ENCODE data around the gene SNX18. TPM values are rescaled to one million over a fixed set of nuclear protein-coding genes. Genes with fewer than 3 reads are reported as not detected.

Gene SNX18
- total and polyA plus RNA-seq, 2 donors (not counting 1 experiment from before 2014, with no cell fraction given): 10.6 to 31.6 TPM

- CTCF ChIA-PET: no interaction called here
Observed at GRCh38 chr5:54553659-54554207, 36.2 kb downstream of the SNX18 start.

GRCh38 chr5:54556141-54556540, 38.6 kb downstream of the SNX18 start:
- no peaks in the 10 kb centered on the region for H3K9me3 ChIP-seq (ENCODE audit: control extremely low read depth in 1 of 3, control insufficient read depth in 2 of 3, insufficient read depth in 1 of 3, low read length in 2 of 3)
- CTCF ChIA-PET: interaction anchor here (0.7 kb wide), 1 partner anchor 93 kb away, joined by 3 read pairs; no protein-coding TSS in a partner anchor
- ATAC-seq (ENCODE audit: low read depth): no peak
- H4K20me1 ChIP-seq (ENCODE audit: control insufficient read depth, insufficient read depth, low read length, poor library complexity, severe bottlenecking): peaks cover 7% of the 10 kb centered on the region
- no peaks in the 10 kb centered on the region for H3K36me3 ChIP-seq (replicated peaks in 1 of 2; ENCODE audit: control extremely low read depth in 1 of 2, control insufficient read depth in 1 of 2, extremely low read depth in 1 of 2, insufficient read depth in 2 of 2, low read length in 1 of 2)
- H3K4me2 ChIP-seq (replicated peaks; ENCODE audit: low read depth, low read length, poor library complexity, severe bottlenecking): no peak overlapping the region
- H3K9ac ChIP-seq (ENCODE audit: low read length): no peak overlapping the region
- Mint-ChIP-seq H3K4me3 (no peak overlapping the region), H3K27ac (no peak overlapping the region), H3K9me3 (ENCODE audit: insufficient read depth) (peaks cover 3% of the 10 kb centered on the region), H3K4me1 (peaks cover 16% of the 10 kb centered on the region), H3K27me3 (no peaks in the 10 kb centered on the region)
- no peak for TF ChIP-seq EZH2 (IDR thresholded peaks at IDR 0.05; ENCODE audit: borderline replicate concordance, insufficient read depth, low read depth, low read length, poor library complexity, severe bottlenecking)
- no peak for TF ChIP-seq CTCF (IDR thresholded peaks at IDR 0.05)
- no peak overlapping the region for H3K4me3 ChIP-seq (ENCODE audit: control extremely low read depth in 1 of 5, extremely low read depth in 1 of 5, insufficient read depth in 1 of 5, low read depth in 2 of 5, low read length in 4 of 5)
- no peaks in the 10 kb centered on the region for H3K79me2 ChIP-seq (ENCODE audit: control insufficient read depth, insufficient read depth, low read length)
- no peaks in the 10 kb centered on the region for H3K27me3 ChIP-seq (replicated peaks in 1 of 4; ENCODE audit: control extremely low read depth in 1 of 4, control insufficient read depth in 3 of 4, insufficient read depth in 4 of 4, low read length in 3 of 4)
- H2AFZ ChIP-seq (ENCODE audit: insufficient read depth, low read depth, low read length, poor library complexity, severe bottlenecking): no peak overlapping the region
- H3K4me1 ChIP-seq (ENCODE audit: control insufficient read depth in 2 of 2, insufficient read depth in 2 of 2, low read length in 2 of 2): peaks cover 0 to 6% of the 10 kb centered on the region in 2 donors
- intact Hi-C loops (cut with micrococcal nuclease): no loop called here
- whole genome bisulfite sequencing (ENCODE audit: insufficient coverage): 79% methylated on average over 3 of the region's 3 CpGs
- POLR2A ChIA-PET: no interaction called here
- no peak overlapping the region for H3K27ac ChIP-seq (ENCODE audit: low read length in 2 of 2)
- DNase-seq: no peak

More at GRCh38 chr5:54553659-54554207, 36.2 kb downstream of the SNX18 start:
- Histone ChIP-seq H3K27me3 (replicated peaks in 1 of 4; ENCODE audit: control extremely low read depth in 1 of 4, control insufficient read depth in 3 of 4, insufficient read depth in 4 of 4, low read length in 3 of 4) (no peaks in the 10 kb centered on the region), H3K36me3 (replicated peaks in 1 of 2; ENCODE audit: control extremely low read depth in 1 of 2, control insufficient read depth in 1 of 2, extremely low read depth in 1 of 2, insufficient read depth in 2 of 2, low read length in 1 of 2) (peaks cover 0 to 4% of the 10 kb centered on the region in 2 experiments), H3K9ac (ENCODE audit: low read length) (no peak overlapping the region), H3K4me2 (replicated peaks; ENCODE audit: low read depth, low read length, poor library complexity, severe bottlenecking) (no peak overlapping the region), H3K4me3 (ENCODE audit: control extremely low read depth in 1 of 5, extremely low read depth in 1 of 5, insufficient read depth in 1 of 5, low read depth in 2 of 5, low read length in 4 of 5) (no peak overlapping the region), H3K4me1 (ENCODE audit: control insufficient read depth in 2 of 2, insufficient read depth in 2 of 2, low read length in 2 of 2) (no peaks in the 10 kb centered on the region), H3K27ac (ENCODE audit: low read length in 2 of 2) (no peak overlapping the region), H3K9me3 (ENCODE audit: control extremely low read depth in 1 of 3, control insufficient read depth in 2 of 3, insufficient read depth in 1 of 3, low read length in 2 of 3) (no peaks in the 10 kb centered on the region), H3K79me2 (ENCODE audit: control insufficient read depth, insufficient read depth, low read length) (peaks cover 8% of the 10 kb centered on the region), H2AFZ (ENCODE audit: insufficient read depth, low read depth, low read length, poor library complexity, severe bottlenecking) (no peak overlapping the region), H4K20me1 (ENCODE audit: control insufficient read depth, insufficient read depth, low read length, poor library complexity, severe bottlenecking) (peaks cover 18% of the 10 kb centered on the region)
- intact Hi-C loops (cut with micrococcal nuclease): no loop called here
- DNase-seq: no peak
- peaks cover 4% of the 10 kb centered on the region for H3K4me1 Mint-ChIP-seq
- WGBS (ENCODE audit: insufficient coverage): 95% methylated on average over 4 of the region's 4 CpGs
- POLR2A ChIA-PET: no interaction called here
- H3K27ac Mint-ChIP-seq: no peak overlapping the region
- no peaks in the 10 kb centered on the region for H3K9me3 Mint-ChIP-seq (ENCODE audit: insufficient read depth)
- ATAC-seq (ENCODE audit: low read depth): no peak
- no peak overlapping the region for H3K4me3 Mint-ChIP-seq
- H3K27me3 Mint-ChIP-seq: no peaks in the 10 kb centered on the region
- TF ChIP-seq CTCF (IDR thresholded peaks at IDR 0.05) (no peak), EZH2 (IDR thresholded peaks at IDR 0.05; ENCODE audit: borderline replicate concordance, insufficient read depth, low read depth, low read length, poor library complexity, severe bottlenecking) (no peak)
